ENCODE data around the gene PSMB11. TPM values are rescaled to one million over a fixed set of nuclear protein-coding genes. Genes with fewer than 3 reads are reported as not detected.

Gene PSMB11
- total and polyA plus RNA-seq, 2 donors (not counting 3 experiments of a cell fraction or from before 2014, with no cell fraction given), result not detected

GRCh38 chr14:23025151-23025814 is 16.7 kb upstream of the PSMB11 start:
- FAIRE-seq (no peak), DNase-seq (ENCODE audit: low read depth, low spot score) (no peak)
- POLR2A ChIA-PET, result no interaction called here
- intact Hi-C loops (cut with micrococcal nuclease) (no loop called here), dilution Hi-C loops (cut with MboI; ENCODE audit: extremely low pct_ligation_motif_present, low sequenced_read_pairs) (no loop called here)
- H3K4me2 ChIP-seq (ENCODE audit: insufficient read depth, low read length), result no peak overlapping the region
- no TSS peak for BruUV-seq (replicated peaks)
- no peak overlapping the region for H3K27ac ChIP-seq (ENCODE audit: insufficient read depth, low read depth, low read length)
- CTCF ChIA-PET, result interaction anchor here (1.2 to 5.0 kb wide), 4 partner anchors 30 to 44 kb away, joined by 3 to 32 read pairs (median 9); partner anchors contain the start of gene CDH24
- peaks cover 8 to 12% of the 10 kb centered on the region in 2 experiments for H3K36me3 ChIP-seq (ENCODE audit: control insufficient read depth in 2 of 2, extremely low read depth in 1 of 2, insufficient read depth in 2 of 2, low read length in 2 of 2)
- no peak overlapping the region for H3K4me3 ChIP-seq (replicated peaks in 1 of 3; ENCODE audit: insufficient read depth in 1 of 3, low read depth in 1 of 3, low read length in 3 of 3)
- no peak overlapping the region for H3K9ac ChIP-seq (replicated peaks; ENCODE audit: extremely low read depth, insufficient read depth, low read length)
- H3K9me1 ChIP-seq (replicated peaks; ENCODE audit: control insufficient read depth, extremely low read depth, insufficient read depth, low read length), result no peaks in the 10 kb centered on the region
- H3K9me3 ChIP-seq (replicated peaks; ENCODE audit: control insufficient read depth, insufficient read depth, low read length), result no peaks in the 10 kb centered on the region
- TF ChIP-seq CTCF (IDR thresholded peaks at IDR 0.05; ENCODE audit: extremely low read depth in 1 of 2, insufficient read depth in 1 of 2, low read depth in 1 of 2, low read length in 2 of 2), result no peak
- no peak for TF ChIP-seq POLR2AphosphoS5 (IDR thresholded peaks at IDR 0.05; ENCODE audit: insufficient read depth, low read depth, low read length)
- no peak for TF ChIP-seq JUN (IDR thresholded peaks at IDR 0.05; ENCODE audit: borderline replicate concordance, insufficient read depth, insufficient read length, low read depth)
- TF ChIP-seq MYC (IDR thresholded peaks at IDR 0.05; ENCODE audit: low read depth, low read length), result no peak
- no peak for TF ChIP-seq GATA2 (IDR thresholded peaks at IDR 0.05; ENCODE audit: insufficient read depth, insufficient read length, low read depth, low read length)
- no peak for TF ChIP-seq MAX (IDR thresholded peaks at IDR 0.05; ENCODE audit: insufficient read depth, insufficient read length)
- no peak for TF ChIP-seq EZH2 (IDR thresholded peaks at IDR 0.05; ENCODE audit: borderline replicate concordance, low read depth, low read length, severe bottlenecking)
- TF ChIP-seq FOS (IDR thresholded peaks at IDR 0.05; ENCODE audit: borderline replicate concordance, insufficient read depth, low read length), result no peak
- TF ChIP-seq POLR2A (IDR thresholded peaks at IDR 0.05; ENCODE audit: low read depth, low read length), result no peak
- peaks cover 4% of the 10 kb centered on the region for H3K4me1 ChIP-seq (ENCODE audit: control insufficient read depth, extremely low read depth, insufficient read depth, low read length)
- no peak overlapping the region for H2AFZ ChIP-seq (ENCODE audit: low read depth, low read length)
- peaks cover 10% of the 10 kb centered on the region for H3K79me2 ChIP-seq (ENCODE audit: control insufficient read depth, insufficient read depth, low read length)
- H3K27me3 ChIP-seq (ENCODE audit: control insufficient read depth in 2 of 2, insufficient read depth in 2 of 2, low read length in 2 of 2), result no peaks in the 10 kb centered on the region
- no peaks in the 10 kb centered on the region for H4K20me1 ChIP-seq (replicated peaks; ENCODE audit: control insufficient read depth, extremely low read depth, insufficient read depth, low read length)
